GM21825 (cell line): ENCODE data around the gene RPL7A.
"Not testable (repeated sequence)": the region's sequence is repeated elsewhere in the genome, so short reads cannot be mapped to it uniquely, and the experiment has no call there.

ENCODE experiments used
- ATAC-seq: cut with Tn5 transposase; IDR thresholded peaks from one replicate; pipeline ENCODE4 v1.9.1; 2021; ENCODE audit warnings: mild to moderate bottlenecking, moderate library complexity; ENCODE audit not compliant: unreplicated experiment

The RPL7A gene

GRCh38 chr9:133327834-133328484 lies 20.1 kb upstream of the RPL7A start:
- no peak for ATAC-seq

GRCh38 chr9:133329306-133330156 lies 18.5 kb upstream of the RPL7A start:
- ATAC-seq: not testable (repeated sequence)

- no peak for ATAC-seq
These were observed 16.8 kb upstream of the RPL7A start for GRCh38 chr9:133331221-133331620.

- no peak for ATAC-seq
These were observed 16.2 kb upstream of the RPL7A start for GRCh38 chr9:133331641-133332380.

GRCh38 chr9:133332381-133332730 lies 15.7 kb upstream of the RPL7A start:
- ATAC-seq: no peak

GRCh38 chr9:133333011-133333410 lies 15.0 kb upstream of the RPL7A start:
- no peak for ATAC-seq

GRCh38 chr9:133333566-133333965 lies 14.5 kb upstream of the RPL7A start:
- no peak for ATAC-seq

GRCh38 chr9:133334161-133334560 lies 13.9 kb upstream of the RPL7A start:
- no peak for ATAC-seq

GRCh38 chr9:133334888-133335287 lies 13.1 kb upstream of the RPL7A start:
- not testable (repeated sequence) for ATAC-seq

- ATAC-seq: peak; percentile 75
These were observed 11.8 kb upstream of the RPL7A start, which contains the start of gene SURF6 for GRCh38 chr9:133335924-133336811. SURF6 (minus strand) TSS chr9:133336188; CDS start chr9:133336132, 56 bp downstream.

- no peak for ATAC-seq
These were observed 8.4 kb upstream of the RPL7A start for GRCh38 chr9:133339641-133340040.

- no peak for ATAC-seq
These were observed 7.8 kb upstream of the RPL7A start for GRCh38 chr9:133340256-133340655.

- ATAC-seq: no peak
These were observed 7.1 kb upstream of the RPL7A start for GRCh38 chr9:133340916-133341315.

- ATAC-seq: no peak
These were observed 6.5 kb upstream of the RPL7A start for GRCh38 chr9:133341369-133342068.

- ATAC-seq: no peak
These were observed 6.0 kb upstream of the RPL7A start for GRCh38 chr9:133342069-133342406.

- ATAC-seq: no peak
These were observed 5.4 kb upstream of the RPL7A start for GRCh38 chr9:133342570-133342969.

GRCh38 chr9:133344071-133344470 lies 3.9 kb upstream of the RPL7A start:
- no peak for ATAC-seq

GRCh38 chr9:133344979-133345378 lies 3.0 kb upstream of the RPL7A start:
- no peak for ATAC-seq

- no peak for ATAC-seq
These were observed 2.4 kb upstream of the RPL7A start for GRCh38 chr9:133345596-133345995.
